Measurements from ENCODE around the gene CDRT4. TPM values are rescaled to one million over a fixed set of nuclear protein-coding genes. Genes with fewer than 3 reads are reported as not detected.

CDRT4 gene
- total RNA-seq, 2 donors from 2014 or later, result 4.0 to 5.3 TPM

DNA sequence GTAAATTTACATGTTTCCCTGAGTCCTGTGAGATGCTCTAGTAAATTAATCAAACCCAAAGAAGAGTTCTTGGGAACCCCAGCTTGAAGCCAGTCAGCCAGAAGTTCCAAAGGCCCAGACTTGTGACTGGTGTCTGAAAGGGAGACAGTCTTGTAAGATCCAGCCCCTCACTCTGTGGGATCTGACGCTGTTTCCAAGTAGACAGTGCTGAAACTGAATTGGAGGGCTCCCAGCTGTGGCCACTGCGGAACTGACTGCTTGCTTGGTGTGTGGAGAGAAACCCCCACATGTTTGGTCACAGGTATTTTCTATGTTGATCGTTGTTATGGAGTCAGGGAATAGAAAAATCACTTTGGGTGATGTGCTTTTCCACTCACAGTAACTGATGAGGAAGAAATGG is 5.5 kb upstream of the CDRT4 start:
- Mint-ChIP-seq H3K9me3 (no peaks in the 10 kb centered on the region), H3K36me3 (peaks cover 0 to 20% of the 10 kb centered on the region in 2 donors), H3K27ac (no peak overlapping the region)
- DNase-seq (ENCODE audit: low spot score in 2 of 2) (no peak), ATAC-seq (no peak)

DNA sequence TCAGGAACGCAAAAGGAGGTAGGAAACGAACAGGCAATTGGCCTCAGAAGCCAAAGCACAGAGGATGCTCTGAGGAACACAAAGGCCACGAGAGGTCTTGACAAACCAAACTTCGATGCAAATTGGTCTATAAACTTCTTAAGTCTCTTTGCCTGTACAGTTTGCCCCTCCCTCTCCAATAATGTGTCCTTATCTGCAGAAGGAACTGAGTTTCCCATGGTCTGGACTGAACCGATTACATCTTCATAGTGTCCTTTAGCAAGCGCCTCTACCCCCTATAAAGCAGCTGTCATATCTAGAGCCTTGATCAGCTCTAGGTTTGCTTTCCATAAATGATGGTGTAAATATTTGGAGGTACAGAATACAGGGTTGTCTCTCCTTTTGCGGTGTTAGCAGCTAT is 3.1 kb upstream of the CDRT4 start:
- no peak overlapping the region for H3K27ac Mint-ChIP-seq
- DNase-seq (ENCODE audit: low spot score in 2 of 2) (no peak), ATAC-seq (no peak)
- H3K36me3 Mint-ChIP-seq, result peaks cover 0 to 14% of the 10 kb centered on the region in 2 donors
- no peaks in the 10 kb centered on the region for H3K9me3 Mint-ChIP-seq

DNA sequence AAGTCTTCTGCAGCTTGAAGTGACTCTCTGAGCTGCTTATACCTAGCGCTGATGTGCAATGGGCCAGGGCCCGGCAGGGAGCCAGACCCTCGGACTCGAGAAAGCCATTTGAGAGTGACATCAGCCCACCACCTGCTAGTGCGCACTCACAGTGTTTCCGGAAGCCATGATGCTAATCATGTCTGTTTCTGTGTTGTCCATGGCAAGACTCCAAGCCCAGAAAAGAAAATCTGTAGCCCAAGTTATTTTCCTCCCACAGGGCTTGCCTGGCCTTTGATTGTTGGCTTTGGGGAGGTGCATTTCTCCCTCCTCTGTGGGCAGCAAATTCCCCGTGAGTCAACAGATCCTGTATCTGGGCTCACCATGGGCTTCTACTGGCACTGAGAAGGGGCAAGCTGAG is 1.8 kb upstream of the CDRT4 start:
- Mint-ChIP-seq H3K27ac (no peak overlapping the region), H3K9me3 (no peaks in the 10 kb centered on the region), H3K36me3 (peaks cover 0 to 8% of the 10 kb centered on the region in 2 donors)
- peak in 1 of 2 donors; percentile 16 for DNase-seq (ENCODE audit: low spot score in 2 of 2)
- ATAC-seq, result no peak

DNA sequence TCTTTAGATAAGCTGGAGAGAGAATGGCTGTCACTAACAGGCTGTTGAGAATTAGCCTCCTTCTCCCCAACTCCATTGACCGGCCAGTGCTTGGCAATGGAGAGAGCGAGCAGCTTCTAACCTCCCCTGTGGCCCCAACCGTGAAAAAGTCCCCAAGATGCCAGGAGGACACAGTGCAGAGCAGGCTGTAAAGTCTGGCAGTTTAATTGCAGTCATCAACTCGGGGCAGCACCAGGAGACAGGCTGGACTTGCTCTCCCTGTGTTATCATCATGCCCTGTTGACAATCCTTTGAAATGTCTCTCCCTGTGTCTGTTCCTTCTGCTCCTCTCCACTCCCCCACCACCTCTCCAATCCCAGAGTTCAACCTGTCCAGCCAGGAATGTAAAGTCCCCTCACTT is 705 bp upstream of the CDRT4 start:
- DNase-seq (ENCODE audit: low spot score in 2 of 2) (no peak), ATAC-seq (no peak)
- Mint-ChIP-seq H3K9me3 (no peaks in the 10 kb centered on the region), H3K27ac (no peak overlapping the region), H3K36me3 (peaks cover 0 to 3% of the 10 kb centered on the region in 2 donors)

DNA sequence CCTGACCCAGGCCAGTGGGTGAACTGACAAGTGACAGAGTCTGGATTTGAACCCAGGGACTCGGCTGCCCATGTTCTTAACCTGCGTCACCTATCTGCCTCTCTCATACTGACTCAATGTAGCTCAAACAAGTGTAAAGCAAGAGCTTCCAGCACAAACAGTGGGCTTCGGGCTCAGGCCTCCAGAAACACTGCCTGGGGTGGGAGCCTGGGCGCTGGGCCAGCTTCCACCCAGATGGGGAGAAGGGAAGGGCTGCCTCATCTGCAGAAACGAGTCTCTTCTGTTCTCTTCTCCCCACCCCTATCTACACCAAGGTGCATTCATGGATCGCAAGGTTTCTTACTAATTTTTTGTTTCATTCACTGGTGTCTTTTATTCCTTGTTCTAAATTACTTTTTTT is 1.3 kb downstream of the CDRT4 start:
- no peak for ATAC-seq

DNA sequence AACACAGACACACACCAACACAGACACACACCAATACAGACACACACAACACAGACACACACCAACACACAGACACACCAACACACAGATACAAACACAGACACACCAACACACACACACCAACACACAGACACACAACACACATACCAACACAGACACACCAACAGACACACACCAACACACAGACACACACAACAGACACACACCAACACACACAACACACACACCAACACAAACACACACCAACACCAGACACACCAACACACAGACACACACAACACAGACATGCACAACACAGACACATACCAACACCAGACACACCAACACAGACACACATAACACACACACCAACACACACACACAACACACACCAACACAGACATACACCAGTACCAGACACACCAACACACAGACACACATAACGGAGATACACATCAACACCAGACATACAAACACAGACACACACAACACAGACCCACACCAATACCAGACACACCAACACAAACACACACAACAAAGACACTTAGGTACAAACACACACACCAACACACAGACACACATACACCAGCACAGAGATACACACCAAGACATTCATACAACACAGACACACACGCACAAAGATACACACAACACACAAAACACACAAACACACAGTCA is 2.2 kb downstream of the CDRT4 start:
- peaks cover 0 to 5% of the 10 kb centered on the region in 2 donors for H3K36me3 Mint-ChIP-seq
- no peak for ATAC-seq
- H3K27ac Mint-ChIP-seq, result no peak overlapping the region
- DNase-seq (ENCODE audit: low spot score in 2 of 2), result no peak
- peaks cover 4 to 6% of the 10 kb centered on the region in 2 donors for H3K9me3 Mint-ChIP-seq

More for the DNA sequence above, 1.3 kb downstream of the CDRT4 start:
- H3K36me3 Mint-ChIP-seq, result peaks cover 0 to 5% of the 10 kb centered on the region in 2 donors
- peaks cover 4 to 6% of the 10 kb centered on the region in 2 donors for H3K9me3 Mint-ChIP-seq
- no peak overlapping the region for H3K27ac Mint-ChIP-seq
- DNase-seq (ENCODE audit: low spot score in 2 of 2), result peak in 1 of 2 donors; percentile 2

DNA sequence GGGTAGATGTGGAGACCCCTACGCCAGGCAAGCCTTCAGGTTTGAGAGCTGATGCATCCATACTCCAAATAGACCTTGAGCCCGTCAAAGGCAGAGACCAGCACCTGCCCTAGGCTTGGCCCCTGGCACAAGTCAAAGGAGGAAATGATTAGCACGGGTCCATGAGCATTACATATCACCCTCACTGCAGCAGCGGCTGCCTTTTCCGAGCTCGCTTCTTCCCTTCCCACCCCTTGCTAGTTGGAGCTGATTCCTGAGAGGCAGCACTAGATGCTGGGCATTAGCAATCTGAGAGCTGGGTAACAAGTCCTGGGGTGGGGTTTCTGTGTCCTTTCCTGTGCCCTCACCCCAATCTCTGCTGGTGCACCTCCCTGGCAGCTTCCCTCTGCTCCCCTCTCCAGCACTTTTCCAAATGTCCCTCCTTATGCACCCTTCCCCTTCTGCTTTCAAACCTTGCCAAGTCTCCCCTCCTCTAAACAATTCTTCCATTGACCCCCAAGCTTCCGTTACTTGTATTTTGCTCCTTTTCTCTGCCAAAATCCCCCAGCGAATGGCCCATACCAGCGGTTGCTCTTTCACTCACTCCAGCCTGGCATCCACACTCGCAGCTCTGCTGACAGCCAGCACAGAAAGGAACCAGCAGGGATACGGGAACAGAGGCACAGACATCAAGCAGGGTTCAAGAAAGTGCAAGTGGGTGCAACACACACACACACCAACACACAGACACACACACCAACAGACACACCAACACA is 3.0 kb downstream of the CDRT4 start:
- Mint-ChIP-seq H3K27ac (no peak overlapping the region), H3K9me3 (peaks cover 4 to 9% of the 10 kb centered on the region in 2 donors), H3K36me3 (peaks cover 0 to 12% of the 10 kb centered on the region in 2 donors)
- ATAC-seq (no peak), DNase-seq (ENCODE audit: low spot score in 2 of 2) (no peak)

DNA sequence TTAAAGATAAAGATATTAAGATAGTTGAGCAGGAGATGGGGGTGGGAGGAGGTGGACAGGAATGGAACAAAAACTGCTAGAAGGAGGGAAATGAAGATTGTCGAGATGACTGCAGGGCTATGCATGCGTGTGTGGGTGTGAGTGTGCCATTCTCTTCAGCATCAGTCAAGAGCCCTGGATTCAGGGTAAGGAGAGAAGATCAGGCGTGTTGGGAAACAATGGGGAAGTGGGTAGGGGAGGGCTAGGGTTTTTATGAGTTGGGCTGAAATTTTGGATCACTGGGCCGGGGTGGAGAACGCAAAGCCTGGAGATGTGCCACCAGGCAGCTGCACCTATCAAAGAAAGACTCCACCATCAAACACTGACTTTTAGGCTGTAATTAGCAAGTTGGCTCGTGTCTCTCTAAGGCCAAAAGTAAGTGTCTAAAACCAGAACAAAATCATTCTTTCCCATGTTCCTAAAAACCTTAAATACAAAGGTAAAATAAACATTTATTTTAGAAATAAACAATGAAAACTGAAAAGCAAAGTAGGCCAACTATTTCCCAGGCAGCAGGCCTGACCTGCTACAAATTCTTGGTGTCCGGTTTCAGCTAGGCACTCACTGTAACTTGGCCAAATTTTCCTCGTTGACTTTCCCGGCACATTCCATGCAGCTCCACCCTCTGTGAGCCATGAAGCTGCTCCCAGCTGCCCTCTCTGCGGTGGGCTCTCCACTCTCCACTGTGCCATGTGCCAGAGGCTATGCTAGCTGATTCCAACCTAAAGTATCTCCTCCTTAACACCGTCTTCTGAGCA is 4.2 kb downstream of the CDRT4 start:
- peaks cover 4 to 9% of the 10 kb centered on the region in 2 donors for H3K9me3 Mint-ChIP-seq
- ATAC-seq (no peak), DNase-seq (ENCODE audit: low spot score in 2 of 2) (no peak)
- peaks cover 0 to 12% of the 10 kb centered on the region in 2 donors for H3K36me3 Mint-ChIP-seq
- no peak overlapping the region for H3K27ac Mint-ChIP-seq

DNA sequence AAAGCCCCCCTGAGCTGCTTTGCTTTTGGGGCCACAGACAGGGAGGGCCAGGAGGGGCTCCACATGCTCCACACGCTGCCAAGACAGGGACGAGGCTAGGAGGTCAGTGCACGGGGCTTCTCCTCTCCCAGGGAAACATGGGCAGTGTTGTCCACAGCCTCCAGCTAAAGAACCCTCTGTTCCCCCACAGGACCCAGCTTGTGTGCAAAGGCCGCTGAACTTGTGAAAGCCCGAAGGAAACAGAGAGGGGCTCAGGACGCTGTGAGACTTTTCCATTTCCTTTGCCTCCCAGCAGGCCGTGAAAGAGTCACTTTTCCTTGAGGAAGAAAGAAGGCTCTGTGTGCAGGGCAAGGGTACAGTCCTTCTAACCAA is 9.7 kb downstream of the CDRT4 start:
- H3K9me3 Mint-ChIP-seq, result peaks cover 9 to 14% of the 10 kb centered on the region in 2 donors
- no peak overlapping the region for H3K27ac Mint-ChIP-seq
- DNase-seq (ENCODE audit: low spot score in 2 of 2), result no peak
- ATAC-seq, result no peak
- H3K36me3 Mint-ChIP-seq, result peaks cover 14 to 31% of the 10 kb centered on the region in 2 donors

DNA sequence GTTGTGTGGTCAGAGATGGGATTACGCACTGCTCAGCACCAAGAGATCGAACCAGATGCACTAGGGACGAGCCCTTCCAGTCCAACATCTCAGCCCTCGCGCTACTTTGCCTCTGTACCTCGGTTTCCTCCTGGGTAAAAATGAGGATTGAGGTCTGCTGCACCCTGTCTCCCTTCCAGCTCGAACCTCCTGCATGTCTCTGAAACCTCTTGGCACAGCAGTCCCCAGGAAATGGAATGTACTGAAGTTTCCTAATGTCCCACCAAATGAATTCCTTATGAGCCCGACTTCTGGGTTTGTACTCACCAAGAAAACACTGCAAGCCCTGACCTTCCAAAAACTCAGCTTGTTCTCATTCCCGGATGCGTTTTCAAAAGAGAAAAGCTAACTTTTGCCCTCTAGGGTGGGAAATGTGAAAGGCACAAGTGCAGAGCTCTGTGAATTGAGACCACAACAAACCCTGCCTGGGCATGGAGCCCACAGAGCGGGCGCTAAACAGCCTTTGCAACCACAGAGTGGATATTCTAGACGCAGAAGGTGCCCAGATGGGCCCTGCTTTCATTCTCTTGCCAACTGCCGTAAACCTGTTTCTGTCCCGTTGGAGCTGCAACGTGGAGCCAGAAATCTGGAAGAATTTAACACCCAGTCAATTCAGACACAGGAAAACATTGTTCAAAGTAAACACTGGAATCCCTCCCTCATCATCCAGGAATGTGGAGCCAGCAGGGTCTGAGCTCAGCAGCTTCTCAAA is 10.3 kb downstream of the CDRT4 start:
- H3K36me3 Mint-ChIP-seq, result peaks cover 14 to 27% of the 10 kb centered on the region in 2 donors
- no peak overlapping the region for H3K27ac Mint-ChIP-seq
- H3K9me3 Mint-ChIP-seq, result peaks cover 6 to 10% of the 10 kb centered on the region in 2 donors
- DNase-seq (ENCODE audit: low spot score in 2 of 2) (no peak), ATAC-seq (no peak)

DNA sequence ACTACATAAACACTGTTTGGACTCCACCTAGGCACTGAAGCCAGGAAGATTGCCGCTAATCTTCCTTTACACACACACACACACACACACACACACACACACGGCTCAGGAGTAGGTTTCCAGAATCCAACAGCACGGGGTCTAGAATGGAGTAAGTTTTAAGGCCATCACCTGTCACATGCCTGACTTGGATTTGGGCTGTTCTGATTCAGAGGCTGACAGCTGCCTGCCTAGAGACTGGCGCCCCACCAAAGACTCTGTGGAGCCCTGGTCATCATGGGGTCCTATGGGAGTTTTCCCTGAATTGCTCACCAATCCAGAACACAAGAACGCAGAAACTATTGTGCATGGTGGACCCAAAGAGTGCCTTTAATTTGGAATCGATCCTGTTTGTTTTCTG is 10.9 kb downstream of the CDRT4 start:
- H3K9me3 Mint-ChIP-seq, result peaks cover 6 to 10% of the 10 kb centered on the region in 2 donors
- DNase-seq (ENCODE audit: low spot score in 2 of 2) (no peak), ATAC-seq (no peak)
- H3K27ac Mint-ChIP-seq, result no peak overlapping the region
- peaks cover 14 to 27% of the 10 kb centered on the region in 2 donors for H3K36me3 Mint-ChIP-seq

DNA sequence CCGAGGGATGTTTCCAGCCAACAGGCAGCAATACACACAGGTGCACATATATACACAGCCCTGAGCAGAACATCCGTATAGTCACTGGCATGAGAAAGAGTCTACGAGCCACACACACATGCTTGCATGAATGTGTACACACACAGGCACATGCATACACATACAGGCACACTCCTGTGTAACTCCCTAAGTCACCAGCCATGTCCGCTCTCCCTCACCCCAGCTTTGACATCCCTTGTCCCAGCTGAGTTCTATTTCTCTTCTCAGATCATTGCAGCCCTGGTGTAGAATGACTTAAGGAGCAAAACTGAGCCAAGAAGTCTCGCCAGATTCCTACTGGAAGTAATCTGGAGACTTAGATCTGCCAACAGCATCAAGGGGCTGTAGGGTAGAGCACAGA is 13.1 kb downstream of the CDRT4 start:
- peaks cover 14 to 20% of the 10 kb centered on the region in 2 donors for H3K36me3 Mint-ChIP-seq
- ATAC-seq, result no peak
- peaks cover 2 to 10% of the 10 kb centered on the region in 2 donors for H3K9me3 Mint-ChIP-seq
- H3K27ac Mint-ChIP-seq, result no peak overlapping the region
- DNase-seq (ENCODE audit: low spot score in 2 of 2), result no peak

DNA sequence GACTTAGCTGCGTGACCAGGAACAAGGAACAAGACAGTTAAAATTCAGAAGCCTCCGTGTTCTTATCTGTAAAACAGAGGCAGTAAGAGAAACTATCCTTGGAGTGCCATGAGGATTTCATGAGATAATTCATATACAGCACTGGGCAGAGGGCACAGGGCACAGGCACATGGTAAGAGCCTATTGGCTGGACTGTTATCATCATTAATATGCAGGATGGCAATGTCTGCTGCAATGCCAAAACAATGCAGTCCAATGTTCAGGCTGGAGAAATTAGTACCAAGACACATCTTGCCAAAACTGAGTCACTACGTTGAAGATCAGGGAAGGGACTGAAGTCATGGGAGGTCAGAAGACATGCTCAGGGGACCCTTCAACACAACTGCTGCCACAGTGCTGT is 13.6 kb downstream of the CDRT4 start:
- DNase-seq (ENCODE audit: low spot score in 2 of 2) (no peak), ATAC-seq (no peak)
- H3K27ac Mint-ChIP-seq, result no peak overlapping the region
- peaks cover 2 to 10% of the 10 kb centered on the region in 2 donors for H3K9me3 Mint-ChIP-seq
- peaks cover 14 to 20% of the 10 kb centered on the region in 2 donors for H3K36me3 Mint-ChIP-seq

DNA sequence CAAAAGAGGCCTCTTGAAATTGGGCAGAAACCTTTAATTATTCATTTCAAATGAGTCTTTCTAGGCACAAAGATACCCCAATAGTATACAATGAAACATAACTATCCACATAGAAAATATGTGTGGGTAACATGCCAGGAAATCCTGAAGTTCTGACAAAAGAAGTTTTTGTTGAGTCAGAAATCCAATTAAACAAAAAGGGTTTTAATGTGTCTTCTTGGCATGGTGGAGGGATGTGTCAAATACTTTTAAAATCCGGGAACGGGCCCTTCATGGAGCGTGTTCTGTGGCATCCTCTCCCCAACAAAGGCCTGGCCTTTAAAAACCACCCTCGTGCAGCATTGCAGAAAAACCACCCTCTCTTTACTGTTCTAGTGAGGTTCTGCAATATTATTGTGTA is 14.2 kb downstream of the CDRT4 start:
- Mint-ChIP-seq H3K27ac (no peak overlapping the region), H3K9me3 (peaks cover 2 to 10% of the 10 kb centered on the region in 2 donors), H3K36me3 (peaks cover 14 to 20% of the 10 kb centered on the region in 2 donors)
- DNase-seq (ENCODE audit: low spot score in 2 of 2) (no peak), ATAC-seq (no peak)

DNA sequence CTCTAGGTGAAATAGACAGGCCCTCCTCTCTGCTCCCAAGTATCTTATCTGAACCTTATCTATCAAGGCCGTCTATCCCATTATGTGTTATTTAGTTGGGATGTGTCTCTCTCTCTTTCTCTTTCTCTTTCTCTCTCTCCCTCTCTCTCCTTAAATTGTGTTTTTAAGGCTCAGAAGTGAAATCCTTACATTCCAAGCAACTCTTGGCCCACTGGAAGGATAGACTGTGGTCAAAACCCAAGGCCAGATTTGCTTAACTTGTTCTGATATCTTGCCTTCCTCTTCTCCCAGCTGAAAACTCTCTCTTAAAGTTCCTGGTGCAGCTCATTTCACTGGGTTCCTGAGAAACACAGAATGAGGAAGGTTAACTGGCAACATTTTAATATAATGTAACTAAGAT is 14.7 kb downstream of the CDRT4 start:
- no peak for DNase-seq (ENCODE audit: low spot score in 2 of 2)
- Mint-ChIP-seq H3K27ac (no peak overlapping the region), H3K36me3 (peaks cover 14 to 20% of the 10 kb centered on the region in 2 donors), H3K9me3 (peaks cover 2 to 10% of the 10 kb centered on the region in 2 donors)
- no peak for ATAC-seq

DNA sequence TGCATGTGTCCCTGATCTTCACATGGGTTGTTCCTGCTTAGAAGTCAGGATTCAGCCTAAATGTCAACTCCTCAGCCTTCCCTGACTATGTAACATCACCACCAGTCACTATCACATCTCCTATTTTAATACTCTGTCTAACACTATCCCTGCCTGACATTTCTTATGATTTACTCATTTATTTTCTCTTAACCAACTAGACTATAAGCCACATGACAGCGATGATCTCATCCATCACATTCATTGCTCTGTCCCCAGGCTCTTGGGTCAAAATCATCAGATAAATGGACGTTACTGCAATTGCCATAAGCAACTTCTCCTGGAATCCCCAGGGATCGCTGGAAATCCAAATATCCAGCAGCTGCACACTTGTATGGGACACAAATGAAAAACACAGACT is 15.7 kb downstream of the CDRT4 start:
- H3K9me3 Mint-ChIP-seq, result peaks cover 2 to 10% of the 10 kb centered on the region in 2 donors
- peaks cover 8 to 12% of the 10 kb centered on the region in 2 donors for H3K36me3 Mint-ChIP-seq
- ATAC-seq, result no peak
- DNase-seq (ENCODE audit: low spot score in 2 of 2), result no peak
- H3K27ac Mint-ChIP-seq, result no peak overlapping the region
